ENCODE measurements around the gene WNT1. TPM values are rescaled to one million over a fixed set of nuclear protein-coding genes. Genes with fewer than 3 reads are reported as not detected.

Gene WNT1
- total RNA-seq, 1 experiment from 2014 or later: not detected

DNA sequence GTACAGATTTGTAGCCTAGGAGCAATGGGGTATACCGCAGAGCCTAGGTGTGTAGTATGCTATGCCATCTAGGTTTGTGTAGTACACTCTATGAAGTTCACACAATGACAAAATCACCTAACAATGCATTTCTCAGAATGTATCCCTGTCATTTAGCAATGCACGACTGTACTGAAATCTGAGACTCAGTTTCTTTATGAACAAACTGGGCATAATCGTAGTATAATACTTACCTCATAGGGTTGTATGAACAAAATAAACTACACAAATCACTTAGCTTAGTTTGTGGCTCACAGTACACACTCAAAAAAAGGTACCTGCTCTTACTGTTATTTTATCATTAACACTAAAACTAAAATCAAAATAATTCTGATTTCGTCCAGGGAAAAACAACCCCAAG lies 47.3 kb downstream of the WNT1 start:
- Mint-ChIP-seq H3K36me3 (ENCODE audit: insufficient read depth in 1 of 3, low read depth in 3 of 3) (peaks cover 45 to 93% (median 88%) of the 10 kb centered on the region in 3 experiments), H3K4me1 (no peaks in the 10 kb centered on the region), H3K9me3 (no peaks in the 10 kb centered on the region), H3K27ac (no peak overlapping the region), H3K27me3 (ENCODE audit: low read depth) (no peaks in the 10 kb centered on the region; the same call in 1 of the 2 replicates), H3K4me3 (no peak overlapping the region)
- H2AFZ ChIP-seq (ENCODE audit: low read length): no peak overlapping the region
- H3K27me3 ChIP-seq (ENCODE audit: insufficient read depth, low read length): no peaks in the 10 kb centered on the region; the same call in 1 of the 2 replicates
- no peak overlapping the region for H3K23ac ChIP-seq (ENCODE audit: insufficient read length, low read depth, low read length)
- TF ChIP-seq CTCF (conservative IDR thresholded peaks at IDR 0.05): no peak
- WGBS (ENCODE audit: extremely low coverage, insufficient read length, low lambda C conversion rate): no CpG with 5 or more reads among the region's 4 CpGs
- H4K91ac ChIP-seq (ENCODE audit: insufficient read length, low read depth, low read length): no peak overlapping the region
- no peak overlapping the region for H3T11ph ChIP-seq (ENCODE audit: low read length)
- H4K5ac ChIP-seq (ENCODE audit: insufficient read length, low read depth, low read length): no peak overlapping the region
- no peak overlapping the region for H3K4me2 ChIP-seq (ENCODE audit: insufficient read depth, insufficient read length, low read length)
- DNase-seq: no peak
- no peak overlapping the region for H2BK15ac ChIP-seq (ENCODE audit: low read depth, low read length)
- no peak overlapping the region for H2BK12ac ChIP-seq (ENCODE audit: insufficient read length, low read depth, low read length)
- no peak overlapping the region for H4K8ac ChIP-seq (replicated peaks; ENCODE audit: insufficient read length, low read depth, low read length)
- H3K27ac ChIP-seq (ENCODE audit: insufficient read length, low read depth, low read length): no peak overlapping the region
- no peaks in the 10 kb centered on the region for H3K79me2 ChIP-seq (ENCODE audit: insufficient read depth, low read length)
- no peak overlapping the region for H3K9ac ChIP-seq (ENCODE audit: extremely low read depth, insufficient read length, low read length)
- H3K9me3 ChIP-seq (ENCODE audit: control insufficient read depth, low read depth, low read length): no peaks in the 10 kb centered on the region
- no peak overlapping the region for H3K14ac ChIP-seq (ENCODE audit: insufficient read depth, low read length)
- H2BK5ac ChIP-seq (ENCODE audit: insufficient read length, low read length): no peak overlapping the region
- no peaks in the 10 kb centered on the region for H3K23me2 ChIP-seq (ENCODE audit: insufficient read length, low read depth, low read length, poor library complexity, severe bottlenecking)
- H3K79me1 ChIP-seq (ENCODE audit: insufficient read depth, low read depth, low read length, poor library complexity, severe bottlenecking): no peaks in the 10 kb centered on the region
- H2AK5ac ChIP-seq (ENCODE audit: insufficient read length, low read length): no peak overlapping the region
- no peak overlapping the region for H3K18ac ChIP-seq (ENCODE audit: insufficient read length, low read depth, low read length)
- H3K4me1 ChIP-seq (ENCODE audit: insufficient read depth, low read length): no peaks in the 10 kb centered on the region
- H2BK120ac ChIP-seq (ENCODE audit: low read depth, low read length, poor library complexity, severe bottlenecking): no peak overlapping the region
- no peaks in the 10 kb centered on the region for H4K20me1 ChIP-seq (ENCODE audit: control insufficient read depth, insufficient read depth, insufficient read length)
- no peak overlapping the region for H2BK20ac ChIP-seq (ENCODE audit: low read depth, low read length, poor library complexity, severe bottlenecking)
- no peak overlapping the region for H3K56ac ChIP-seq (ENCODE audit: insufficient read length, low read depth, low read length)
- H3K4ac ChIP-seq (ENCODE audit: low read depth, low read length): no peak overlapping the region

Data from H9 (cell line).